SU-DHL-6 (cell line): ENCODE results near the gene PML.

Experiments
- H2AFZ ChIP-seq: fragments of 200-600 bp; sonication (generic); 2 replicates; pipeline ENCODE4 v1.6.1; 2014; ENCODE audit warnings: low read depth, mild to moderate bottlenecking, moderate library complexity, mixed read lengths, antibody characterized with exemption, low read length; ENCODE audit not compliant: severe bottlenecking
- H3F3A ChIP-seq: fragments of 200-600 bp; shearing (Covaris generic); 2 replicates; pipeline ENCODE4 v1.6.0; 2016; ENCODE audit warnings: antibody characterized with exemption, mild to moderate bottlenecking; ENCODE audit not compliant: insufficient read depth
- H3K27ac ChIP-seq: fragments of 200-600 bp; sonication (generic); 2 replicates; pipeline ENCODE4 v1.5.1; 2016; ENCODE audit warnings: low read depth, mild to moderate bottlenecking, low read length, moderate library complexity, mixed read lengths
- H3K27me3 ChIP-seq: fragments of 200-600 bp; sonication (generic), shearing (Covaris generic); 2 replicates; pipeline ENCODE4 v1.6.0; 2014; ENCODE audit warnings: mild to moderate bottlenecking, low read length
- H3K36me3 ChIP-seq: fragments of 200-600 bp; sonication (generic); 2 replicates; pipeline ENCODE4 v1.6.1; 2014; ENCODE audit warnings: mild to moderate bottlenecking, low read length, mixed read lengths
- H3K4me2 ChIP-seq: fragments of 300-600, 200-600 bp; shearing (Covaris generic), sonication (generic); 2 replicates; pipeline ENCODE4 v1.6.0; 2014; ENCODE audit warnings: low read length, low read depth, mild to moderate bottlenecking; ENCODE audit not compliant: poor library complexity, severe bottlenecking
- H3K4me3 ChIP-seq: fragments of 200-600 bp; sonication (generic); 2 replicates; pipeline ENCODE4 v1.5.1; 2014; ENCODE audit warnings: antibody characterized with exemption, low read length, mild to moderate bottlenecking, mixed read lengths; ENCODE audit not compliant: insufficient read depth, poor library complexity, severe bottlenecking
- H3K79me2 ChIP-seq: fragments of 200-600 bp; sonication (generic); 2 replicates; pipeline ENCODE4 v1.6.1; 2014; ENCODE audit warnings: mild to moderate bottlenecking, low read length, moderate library complexity; ENCODE audit not compliant: insufficient read depth
- H3K9ac ChIP-seq: fragments of 200-600 bp; sonication (generic); 2 replicates; pipeline ENCODE4 v1.7.0; 2014; ENCODE audit warnings: mild to moderate bottlenecking, low read length
- H3K9me2 ChIP-seq: fragments of 200-600 bp; sonication (generic); replicated peaks from 2 replicates; pipeline ENCODE4 v1.6.1; 2014; ENCODE audit warnings: low read length; ENCODE audit not compliant: insufficient read depth
- H3K9me3 ChIP-seq: fragments of 200-600 bp; sonication (generic); 2 replicates; pipeline ENCODE4 v1.6.1; 2014; ENCODE audit warnings: low read length, mixed read lengths; ENCODE audit not compliant: insufficient read depth
- H4K20me1 ChIP-seq: fragments of 200-600 bp; sonication (generic); 2 replicates; pipeline ENCODE4 v1.6.1; 2014; ENCODE audit warnings: low read depth, mild to moderate bottlenecking, antibody characterized with exemption, low read length, moderate library complexity, mixed read lengths
- CTCF ChIP-seq: fragments of 200-600 bp; sonication (generic); IDR thresholded peaks from one replicate; pipeline ENCODE4 v1.5.1; 2017; ENCODE audit warnings: antibody characterized with exemption, mild to moderate bottlenecking, low read length, moderate library complexity; ENCODE audit not compliant: insufficient read depth, poor library complexity, severe bottlenecking
- EZH2phosphoT487 ChIP-seq: fragments of 200-600 bp; sonication (generic), shearing (Covaris generic); conservative IDR thresholded peaks from 2 replicates; pipeline ENCODE4 v1.6.1; 2018; ENCODE audit warnings: mild to moderate bottlenecking, antibody characterized with exemption, low read length, moderate library complexity, mixed read lengths

PML gene

GRCh38 chr15:74042603-74043424 lies 48.3 kb downstream of the PML start:
- TF ChIP-seq EZH2phosphoT487 (no peak), CTCF (no peak)

DNA sequence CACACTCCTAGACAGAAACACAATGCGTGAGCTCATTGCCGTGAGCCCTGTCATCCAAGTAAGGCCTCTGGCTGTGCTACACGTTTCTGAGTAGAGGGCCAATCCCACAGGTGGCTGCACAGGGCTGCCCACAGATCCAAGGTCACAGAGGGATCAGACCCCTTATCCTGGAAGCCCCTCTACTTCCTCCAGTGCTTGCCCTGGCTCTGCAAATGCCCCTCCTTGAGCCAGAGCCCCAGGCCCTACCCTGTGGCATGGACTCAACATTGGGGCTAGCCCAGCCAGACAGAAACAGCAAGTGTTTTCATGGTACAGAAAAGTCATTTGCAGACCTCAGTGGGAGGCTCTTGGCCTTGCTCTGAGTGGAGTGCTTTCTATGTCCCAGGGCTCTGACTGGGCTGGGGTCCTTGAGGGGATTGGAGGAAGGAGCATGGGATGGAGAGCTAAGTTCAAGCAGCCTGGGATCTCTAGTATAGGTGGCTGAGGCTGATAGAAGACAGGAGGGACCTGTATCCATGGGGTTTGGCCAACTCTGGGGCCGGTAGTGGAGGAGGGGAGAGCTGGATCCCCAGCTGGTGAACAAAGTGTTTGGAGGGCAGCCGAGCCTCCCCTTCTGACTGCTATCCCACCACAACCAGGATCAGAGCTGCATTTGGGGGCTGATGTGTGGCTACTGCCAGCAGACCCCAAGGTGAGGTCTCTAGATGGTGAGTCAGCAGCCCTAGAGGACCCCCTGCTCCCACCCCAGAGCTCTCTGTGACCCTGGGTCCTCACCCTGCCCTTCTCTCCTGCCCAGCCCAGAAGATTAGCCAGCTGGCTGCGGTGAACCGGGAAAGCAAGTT lies 49.1 kb downstream of the PML start:
- Histone ChIP-seq H3K79me2 (no peaks in the 10 kb centered on the region), H3K9ac (no peak overlapping the region), H3K27ac (no peak overlapping the region), H3K4me2 (no peak overlapping the region), H3F3A (no peaks in the 10 kb centered on the region), H3K36me3 (no peaks in the 10 kb centered on the region), H3K9me2 (no peaks in the 10 kb centered on the region), H3K4me3 (no peak overlapping the region), H3K27me3 (no peaks in the 10 kb centered on the region), H4K20me1 (no peaks in the 10 kb centered on the region), H3K9me3 (no peaks in the 10 kb centered on the region), H2AFZ (no peak overlapping the region)
- TF ChIP-seq EZH2phosphoT487 (no peak), CTCF (no peak)

More at GRCh38 chr15:74042603-74043424, 48.3 kb downstream of the PML start:
- Histone ChIP-seq H3K27ac (no peak overlapping the region), H3F3A (no peaks in the 10 kb centered on the region), H3K9me2 (no peaks in the 10 kb centered on the region), H3K4me3 (no peak overlapping the region), H3K4me2 (no peak overlapping the region), H3K27me3 (no peaks in the 10 kb centered on the region), H3K9me3 (no peaks in the 10 kb centered on the region), H3K36me3 (no peaks in the 10 kb centered on the region), H4K20me1 (no peaks in the 10 kb centered on the region), H2AFZ (no peak overlapping the region), H3K79me2 (no peaks in the 10 kb centered on the region), H3K9ac (no peak overlapping the region)

GRCh38 chr15:74044267-74045110 lies 50.0 kb downstream of the PML start:
- Histone ChIP-seq H3K27me3 (no peaks in the 10 kb centered on the region), H3K79me2 (no peaks in the 10 kb centered on the region), H3K9me2 (no peaks in the 10 kb centered on the region), H3K4me3 (no peak overlapping the region), H3K9ac (no peak overlapping the region), H3F3A (no peaks in the 10 kb centered on the region), H3K27ac (no peak overlapping the region), H3K36me3 (no peaks in the 10 kb centered on the region), H4K20me1 (no peaks in the 10 kb centered on the region), H3K9me3 (no peaks in the 10 kb centered on the region), H2AFZ (no peak overlapping the region), H3K4me2 (no peak overlapping the region)
- TF ChIP-seq EZH2phosphoT487 (no peak), CTCF (no peak)
